GM21528 (cell line): ENCODE measurements around the gene APLN.

Experiments
- ATAC-seq: cut with Tn5 transposase; IDR thresholded peaks from one replicate; pipeline ENCODE4 v1.9.1; 2021; ENCODE audit warnings: mild to moderate bottlenecking, moderate library complexity; ENCODE audit not compliant: unreplicated experiment, low FRiP score

The APLN gene

GRCh38 chrX:129642641-129643040 lies 12.1 kb downstream of the APLN start:
- no peak for ATAC-seq

DNA sequence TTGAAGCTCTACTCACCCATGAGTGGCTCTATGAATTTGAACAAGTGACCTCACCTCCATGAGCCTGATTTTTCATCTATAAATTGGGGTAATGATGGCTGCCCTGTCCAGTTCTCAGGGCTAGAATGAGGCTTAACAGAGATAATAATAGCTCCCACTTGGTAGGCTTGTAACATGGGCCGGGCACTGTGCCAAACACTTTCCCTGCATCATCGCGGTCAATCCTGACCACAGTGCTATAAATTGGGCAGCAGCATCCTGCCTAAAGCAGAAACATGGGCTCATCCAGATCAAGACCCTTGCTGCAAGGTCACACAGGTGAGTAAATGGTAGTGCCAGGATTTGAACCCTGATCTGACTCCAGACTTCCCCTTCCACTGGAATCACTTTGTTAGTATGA lies 12.8 kb downstream of the APLN start:
- ATAC-seq = no peak

- no peak for ATAC-seq
Observed at GRCh38 chrX:129641469-129641868, 13.3 kb downstream of the APLN start.

- ATAC-seq = no peak
Observed at GRCh38 chrX:129640737-129641136, 14.0 kb downstream of the APLN start.

DNA sequence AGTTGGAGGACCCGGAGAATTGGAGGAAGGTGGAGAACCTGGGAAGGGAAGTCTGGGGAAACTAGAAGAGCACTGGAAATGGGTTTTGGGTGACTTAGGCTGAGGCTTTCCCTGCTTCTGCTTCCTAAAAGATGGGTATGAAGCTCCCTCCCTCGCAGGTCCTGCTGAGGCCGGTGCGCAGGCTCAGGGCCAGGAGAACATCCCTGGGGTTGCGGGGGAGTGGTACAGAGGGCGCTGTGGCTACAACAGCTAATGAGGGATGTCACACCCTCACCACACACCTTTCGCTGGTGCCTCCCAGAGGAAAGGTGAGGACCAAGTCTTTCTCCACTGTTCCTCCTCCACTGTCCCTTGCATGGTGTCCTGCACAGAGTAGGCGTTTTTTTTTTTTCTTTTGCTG lies 15.8 kb downstream of the APLN start:
- ATAC-seq = no peak

GRCh38 chrX:129637217-129638109 lies 17.3 kb downstream of the APLN start:
- ATAC-seq = no peak

- ATAC-seq = no peak
Observed at GRCh38 chrX:129636175-129636681, 18.5 kb downstream of the APLN start.

DNA sequence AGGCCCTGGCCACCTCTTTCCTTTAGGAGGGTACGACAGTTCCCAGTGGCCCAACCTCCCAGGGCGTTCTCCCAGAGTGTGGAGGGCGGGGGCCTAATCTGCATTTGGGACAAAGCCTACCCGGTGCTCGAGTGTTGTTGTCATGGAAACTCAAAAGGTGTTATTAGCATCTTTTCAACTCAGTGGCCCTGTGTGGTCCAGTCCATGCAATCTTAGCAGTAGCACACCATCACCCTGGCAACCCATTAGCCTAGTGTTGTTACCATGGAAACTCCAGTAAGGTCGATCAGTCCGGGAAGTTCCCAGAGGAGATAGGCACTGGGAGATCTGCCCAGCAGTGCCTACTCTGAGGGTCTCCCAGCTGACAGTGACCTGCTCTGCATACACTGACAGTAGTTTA lies 20.2 kb downstream of the APLN start:
- no peak for ATAC-seq

GRCh38 chrX:129632443-129632842 lies 22.3 kb downstream of the APLN start:
- ATAC-seq = no peak

DNA sequence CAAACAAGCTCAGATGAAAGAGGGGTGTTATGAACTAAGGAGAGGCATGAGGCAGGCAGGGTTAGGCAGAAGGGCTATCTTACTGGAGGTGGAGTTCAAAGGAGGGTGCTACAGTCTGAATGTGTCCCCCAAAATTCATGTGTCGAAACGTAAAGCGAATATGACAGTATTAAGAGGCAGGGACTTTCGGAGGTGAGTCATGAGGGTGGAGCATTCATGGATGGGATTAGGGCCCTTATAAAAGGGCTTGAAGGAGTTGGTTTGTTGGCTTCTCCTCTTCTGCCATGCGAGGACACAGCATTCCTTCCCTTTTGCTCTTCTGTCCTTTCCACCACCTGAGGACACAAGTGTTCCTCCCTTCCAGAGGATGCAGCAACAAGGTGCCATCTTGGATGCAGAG lies 22.9 kb downstream of the APLN start:
- no peak for ATAC-seq

DNA sequence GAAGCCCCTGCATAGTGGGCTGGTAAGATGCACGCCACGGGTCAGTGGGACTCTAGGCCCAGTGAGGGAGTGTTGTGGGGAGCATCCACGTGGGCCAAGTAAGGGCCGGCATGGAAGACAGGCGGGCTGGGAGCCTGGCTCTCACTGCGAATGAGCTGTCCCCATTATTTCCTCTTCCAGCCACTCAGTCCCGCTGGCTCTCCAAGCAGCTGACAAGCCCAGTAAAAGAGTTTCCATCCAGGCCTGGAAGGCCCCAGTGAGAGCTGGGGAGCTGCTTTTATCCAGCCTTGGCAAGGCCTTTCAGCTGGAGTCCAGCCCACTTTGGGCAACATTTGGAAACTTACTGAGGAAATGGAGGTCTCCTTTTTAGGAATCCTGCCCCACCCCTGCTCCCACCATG lies 24.9 kb downstream of the APLN start:
- no peak for ATAC-seq

- no peak for ATAC-seq
Observed at GRCh38 chrX:129626026-129626425, 28.7 kb downstream of the APLN start.

DNA sequence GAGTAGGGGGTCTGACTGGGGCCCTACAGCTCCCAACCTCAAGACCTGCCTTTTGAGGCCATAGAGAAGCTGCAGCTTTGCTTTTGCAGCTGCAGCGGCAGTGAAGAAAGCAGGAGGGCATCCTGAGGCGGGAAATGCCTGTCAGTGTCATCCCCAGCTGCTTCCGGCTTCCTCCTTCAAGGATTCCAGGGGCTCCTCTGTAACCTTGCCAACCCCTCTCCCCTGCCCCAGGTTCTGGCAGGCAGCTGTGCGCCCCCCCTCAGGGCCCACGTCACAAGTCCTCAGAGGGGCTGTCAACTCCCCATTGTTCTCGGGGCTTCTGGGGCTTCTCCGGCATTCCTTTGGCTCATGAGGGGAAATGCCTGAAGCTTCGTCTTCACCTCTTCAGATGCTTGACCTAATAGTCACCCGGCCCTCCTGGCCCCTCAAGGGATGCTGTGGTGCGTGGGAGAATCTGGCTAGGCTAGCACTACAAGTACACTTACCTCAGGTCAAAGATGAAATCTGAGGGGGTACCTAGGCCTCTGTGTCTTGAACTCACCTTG lies 31.9 kb downstream of the APLN start:
- ATAC-seq = no peak

- ATAC-seq = no peak
Observed at GRCh38 chrX:129618997-129619396, 35.8 kb downstream of the APLN start.

DNA sequence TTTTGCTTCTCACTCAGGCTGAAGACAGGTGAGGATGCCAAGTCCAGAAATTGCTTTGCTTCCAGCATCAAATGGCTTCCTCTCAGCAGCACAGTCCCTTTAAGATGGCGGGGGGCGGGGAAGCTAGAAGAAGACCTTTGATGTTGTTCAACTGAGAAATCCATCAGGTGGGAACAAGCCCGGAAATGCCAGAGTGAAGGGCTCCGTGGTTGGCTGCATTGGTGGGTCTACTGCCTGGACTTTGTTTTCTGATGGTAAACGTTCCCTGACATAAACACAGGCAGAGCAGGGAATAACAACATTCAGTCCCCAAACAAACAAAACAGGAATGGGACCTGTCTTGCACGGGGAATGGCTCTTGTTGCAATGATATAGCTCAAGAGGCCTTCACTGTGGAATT lies 37.3 kb downstream of the APLN start:
- no peak for ATAC-seq

- ATAC-seq = no peak
Observed at GRCh38 chrX:129614481-129615255, 40.1 kb downstream of the APLN start.

- ATAC-seq = no peak
Observed at GRCh38 chrX:129613596-129613995, 41.2 kb downstream of the APLN start.

DNA sequence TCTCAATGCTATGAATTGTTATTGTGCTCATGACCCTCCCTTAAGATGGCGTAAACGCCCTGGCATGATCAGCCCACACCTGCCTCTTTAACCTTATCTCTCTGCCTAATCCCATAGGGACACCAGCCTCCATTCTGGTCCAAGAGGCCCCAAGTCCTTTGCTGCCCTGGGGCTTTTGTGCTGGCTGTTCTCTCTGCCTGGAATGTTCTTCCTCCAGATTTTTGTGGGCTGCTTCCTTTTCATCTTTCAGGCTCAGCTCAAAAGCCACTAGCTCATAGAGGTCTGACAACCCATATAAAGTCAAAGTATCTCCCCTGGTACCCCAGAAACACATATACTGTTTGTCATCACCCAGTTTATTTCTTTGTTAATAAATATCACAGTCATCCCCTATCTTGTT lies 42.4 kb downstream of the APLN start:
- no peak for ATAC-seq

DNA sequence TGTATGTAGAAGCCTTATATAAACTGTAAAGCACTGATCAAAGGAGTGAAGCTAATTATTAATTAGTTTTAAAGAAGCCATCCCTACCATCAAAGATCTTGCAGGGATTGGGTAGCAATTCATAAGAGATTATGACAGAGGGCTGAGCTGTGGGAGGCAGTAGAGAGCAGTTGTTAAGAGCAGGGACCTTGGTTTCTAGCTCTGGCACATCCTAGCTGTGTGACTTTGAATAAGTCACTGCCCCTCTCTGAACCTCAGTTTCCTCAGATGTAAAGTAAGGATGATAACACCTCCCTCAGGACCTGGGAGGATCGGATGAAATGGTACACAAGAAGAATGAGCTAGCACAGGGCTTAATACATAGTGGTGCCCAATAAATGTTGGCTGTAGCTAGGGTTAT lies 45.4 kb downstream of the APLN start:
- no peak for ATAC-seq

- no peak for ATAC-seq
Observed at GRCh38 chrX:129608496-129608895, 46.3 kb downstream of the APLN start.

DNA sequence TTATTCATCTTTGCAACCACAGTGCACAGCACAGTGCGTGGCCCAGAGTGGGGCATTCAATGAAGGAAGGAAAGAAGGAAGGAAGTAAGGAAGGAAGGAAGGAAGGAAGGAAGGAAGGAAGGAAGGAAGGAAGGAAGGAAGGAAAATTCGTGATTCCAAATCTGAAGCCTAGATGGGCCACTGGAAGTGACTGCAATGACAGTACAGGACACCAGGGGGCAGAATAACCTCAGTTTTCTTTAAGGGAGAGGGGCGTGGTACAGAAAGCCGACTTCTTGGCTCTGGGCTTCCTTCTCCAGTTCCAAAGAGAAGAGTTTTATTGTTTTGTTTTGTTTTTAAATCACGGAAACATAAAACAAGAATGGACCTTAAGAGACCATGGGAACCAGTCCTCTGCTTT lies 47.8 kb downstream of the APLN start:
- ATAC-seq = no peak
